HFFc6 (cell line): ENCODE measurements around the gene ARHGEF25. TPM values are rescaled to one million over a fixed set of nuclear protein-coding genes. Genes with fewer than 3 reads are reported as not detected.

ENCODE experiments used
- DNase-seq: peaks from one replicate; pipeline ENCODE4 v3.0.0-alpha.2; 2018
- H3K27ac Mint-ChIP-seq: 2 replicates; pipeline ENCODE4 v1.8.0; 2020; ENCODE audit warnings: mild to moderate bottlenecking, mixed read lengths
- H3K27me3 Mint-ChIP-seq: 2 replicates; pipeline ENCODE4 v1.8.0; 2021; ENCODE audit warnings: mild to moderate bottlenecking, moderate library complexity, mixed read lengths; ENCODE audit not compliant: insufficient read depth
- H3K36me3 Mint-ChIP-seq: 2 replicates; pipeline ENCODE4 v1.8.0; 2021; ENCODE audit warnings: low read depth, mixed read lengths
- H3K4me1 Mint-ChIP-seq: 2 replicates; pipeline ENCODE4 v1.8.0; 2020; ENCODE audit warnings: low read depth, mixed read lengths
- H3K4me3 Mint-ChIP-seq: 2 replicates; pipeline ENCODE4 v1.8.0; 2020; ENCODE audit warnings: mild to moderate bottlenecking, moderate library complexity, mixed read lengths
- H3K9me3 Mint-ChIP-seq: 2 replicates; pipeline ENCODE4 v1.8.0; 2020; ENCODE audit warnings: mild to moderate bottlenecking, mixed read lengths
- total RNA-seq, 6 experiments: library from RNA; stranded (reverse); fragmentation: NEBNext Ultra II Directional; extraction: Animal tissue kit (Norgen Biotek cat#: 25700); gene quantifications; 2 replicates in 1 of 6; 3 replicates in 5 of 6; pipeline ENCODE4 v1.2.3, GENCODE V29; 2021
- TF ChIP-seq, protein P1 (sequence below): fragments of 200-600 bp; sonication (generic); IDR thresholded peaks from 2 replicates; pipeline ENCODE4 v1.5.0; 2021; ENCODE audit warnings: antibody characterized with exemption, mild to moderate bottlenecking

ARHGEF25 gene
- total RNA-seq, 6 experiments from 2014 or later, result 10.2 to 21.9 (median 11.9) TPM

DNA sequence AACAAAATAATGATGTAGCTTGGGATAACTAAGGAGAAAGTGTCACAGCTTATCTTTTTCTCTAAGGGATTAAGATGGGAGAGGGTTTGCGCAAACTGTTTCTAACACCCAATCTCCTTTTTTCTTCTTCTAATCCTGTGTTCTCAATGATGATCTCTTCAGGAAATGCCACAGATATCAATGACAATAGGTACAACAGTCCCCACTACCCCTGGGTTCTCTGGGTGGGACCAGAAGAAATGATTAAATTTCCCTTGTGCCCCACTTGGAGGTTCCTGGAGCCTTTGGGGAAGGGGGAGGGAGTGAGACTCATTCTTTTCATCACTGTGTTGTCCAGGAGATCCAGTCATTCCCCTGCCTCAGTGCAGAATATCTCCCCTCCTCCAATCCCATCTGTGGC lies 28.8 kb upstream of the ARHGEF25 start:
- H3K36me3 Mint-ChIP-seq, result no peaks in the 10 kb centered on the region

DNA sequence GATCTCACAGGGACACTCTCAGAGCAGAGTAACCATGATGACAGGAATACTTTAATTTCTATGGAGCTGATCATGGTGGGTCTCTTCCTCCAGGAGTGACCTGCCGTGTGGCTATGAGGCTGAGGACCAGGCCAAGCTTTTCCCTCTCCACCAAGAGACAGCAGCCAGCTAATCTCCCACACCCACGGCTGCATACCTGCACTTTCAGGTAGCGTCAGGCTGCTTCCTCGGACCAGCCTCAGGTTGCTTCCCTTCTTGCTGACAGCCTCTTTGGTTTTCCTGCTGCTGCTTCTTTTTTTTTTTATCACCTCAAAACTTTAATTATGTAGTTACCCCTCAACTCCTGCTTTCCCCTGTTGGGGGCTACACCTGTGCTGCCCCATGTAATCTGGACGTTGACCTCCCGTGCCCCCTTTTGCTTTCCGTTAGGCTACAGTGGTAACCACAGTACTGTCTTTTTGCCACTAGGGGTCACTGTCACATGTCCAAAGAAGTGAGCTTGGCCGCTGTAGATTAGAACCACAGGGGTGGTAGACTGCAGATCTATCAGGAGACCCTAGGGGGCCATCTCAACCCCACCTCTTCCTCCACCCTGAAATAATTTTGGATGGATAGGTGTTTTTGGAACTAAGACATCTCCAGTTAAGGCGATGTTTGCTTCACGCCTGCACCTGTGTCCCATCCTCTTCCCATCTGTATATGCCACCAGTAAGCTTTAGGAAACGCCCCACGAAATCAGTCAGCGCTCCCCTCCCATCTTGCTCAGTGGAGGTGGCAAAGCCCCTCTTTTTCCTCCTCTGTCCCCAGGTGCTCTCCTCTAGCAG lies 28.0 kb upstream of the ARHGEF25 start:
- Mint-ChIP-seq H3K27me3 (no peaks in the 10 kb centered on the region; the same call in 1 of the 2 replicates), H3K9me3 (no peaks in the 10 kb centered on the region), H3K36me3 (no peaks in the 10 kb centered on the region), H3K27ac (no peak overlapping the region), H3K4me1 (peaks cover 10% of the 10 kb centered on the region), H3K4me3 (no peak overlapping the region)
- TF ChIP-seq, protein P1, sequence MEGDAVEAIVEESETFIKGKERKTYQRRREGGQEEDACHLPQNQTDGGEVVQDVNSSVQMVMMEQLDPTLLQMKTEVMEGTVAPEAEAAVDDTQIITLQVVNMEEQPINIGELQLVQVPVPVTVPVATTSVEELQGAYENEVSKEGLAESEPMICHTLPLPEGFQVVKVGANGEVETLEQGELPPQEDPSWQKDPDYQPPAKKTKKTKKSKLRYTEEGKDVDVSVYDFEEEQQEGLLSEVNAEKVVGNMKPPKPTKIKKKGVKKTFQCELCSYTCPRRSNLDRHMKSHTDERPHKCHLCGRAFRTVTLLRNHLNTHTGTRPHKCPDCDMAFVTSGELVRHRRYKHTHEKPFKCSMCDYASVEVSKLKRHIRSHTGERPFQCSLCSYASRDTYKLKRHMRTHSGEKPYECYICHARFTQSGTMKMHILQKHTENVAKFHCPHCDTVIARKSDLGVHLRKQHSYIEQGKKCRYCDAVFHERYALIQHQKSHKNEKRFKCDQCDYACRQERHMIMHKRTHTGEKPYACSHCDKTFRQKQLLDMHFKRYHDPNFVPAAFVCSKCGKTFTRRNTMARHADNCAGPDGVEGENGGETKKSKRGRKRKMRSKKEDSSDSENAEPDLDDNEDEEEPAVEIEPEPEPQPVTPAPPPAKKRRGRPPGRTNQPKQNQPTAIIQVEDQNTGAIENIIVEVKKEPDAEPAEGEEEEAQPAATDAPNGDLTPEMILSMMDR, result peak; percentile 98
- DNase-seq, result peak; percentile 75

More for the DNA sequence above, 28.8 kb upstream of the ARHGEF25 start:
- H3K9me3 Mint-ChIP-seq, result no peaks in the 10 kb centered on the region
- DNase-seq, result no peak
- H3K27ac Mint-ChIP-seq, result no peak overlapping the region
- H3K27me3 Mint-ChIP-seq, result no peaks in the 10 kb centered on the region; the same call in 1 of the 2 replicates
- TF ChIP-seq, protein P1, result no peak
- peaks cover 10% of the 10 kb centered on the region for H3K4me1 Mint-ChIP-seq
- H3K4me3 Mint-ChIP-seq, result no peak overlapping the region

DNA sequence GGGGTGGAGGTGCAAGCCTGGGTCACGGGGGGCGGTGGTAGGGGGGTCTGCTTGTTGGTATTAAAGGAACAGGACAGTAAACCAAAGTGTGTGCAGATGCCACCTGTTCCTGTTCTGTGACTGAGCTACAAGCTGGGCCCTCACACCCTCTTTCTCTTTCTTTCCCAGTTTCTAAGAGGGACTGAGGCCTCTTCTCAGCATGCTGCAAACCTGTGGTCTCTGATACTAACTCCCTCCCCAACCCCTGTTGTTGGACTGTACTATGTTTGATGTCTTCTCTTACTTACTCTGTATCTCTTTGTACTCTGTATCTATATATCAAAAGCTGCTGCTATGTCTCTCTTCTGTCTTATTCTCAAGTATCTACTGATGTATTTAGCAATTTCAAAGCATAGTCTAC lies 27.2 kb upstream of the ARHGEF25 start:
- Mint-ChIP-seq H3K9me3 (no peaks in the 10 kb centered on the region), H3K27ac (no peak overlapping the region), H3K4me1 (peaks cover 8% of the 10 kb centered on the region), H3K4me3 (no peak overlapping the region), H3K36me3 (no peaks in the 10 kb centered on the region), H3K27me3 (no peaks in the 10 kb centered on the region; the same call in 1 of the 2 replicates)
- DNase-seq, result no peak
- TF ChIP-seq, protein P1, result no peak

DNA sequence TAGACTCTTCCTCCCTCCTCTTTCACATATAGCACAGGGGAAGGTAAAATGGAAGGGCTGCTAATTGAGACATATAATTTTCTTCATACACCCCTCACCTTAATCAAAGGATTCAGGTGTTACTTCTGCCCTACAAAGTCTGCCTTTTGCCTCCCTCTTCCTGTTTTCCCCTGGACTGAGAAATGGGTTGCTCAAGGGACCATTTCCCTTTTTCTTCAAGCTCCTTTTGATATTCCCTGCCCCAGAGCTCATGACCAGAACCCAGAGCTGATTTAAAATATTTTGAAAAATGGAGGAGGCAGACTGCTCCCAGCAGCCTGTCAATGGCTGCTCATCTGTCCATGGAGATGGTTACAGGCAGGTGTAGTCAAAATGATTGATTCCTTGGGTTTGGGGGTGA lies 26.5 kb upstream of the ARHGEF25 start:
- TF ChIP-seq, protein P1, result no peak

DNA sequence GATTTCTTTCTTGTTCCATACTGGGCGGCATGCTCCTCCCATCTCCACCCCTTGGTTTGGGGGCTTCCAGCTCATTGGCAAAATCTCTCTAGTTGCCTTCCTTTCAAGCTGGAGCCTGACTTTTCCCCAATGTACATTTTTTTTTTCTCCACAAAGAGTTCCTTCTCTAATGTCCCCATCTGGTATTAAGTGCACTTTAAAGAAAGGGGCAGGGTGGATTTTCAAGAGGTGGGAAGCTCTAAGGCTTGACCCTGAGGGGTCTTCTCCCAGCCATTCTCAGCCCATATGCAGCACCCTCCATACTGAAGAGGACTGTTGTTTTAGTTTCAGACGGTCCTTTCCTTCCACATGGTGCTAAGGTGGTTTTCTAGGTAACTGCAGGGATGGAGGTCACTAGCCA lies 26.1 kb upstream of the ARHGEF25 start:
- TF ChIP-seq, protein P1, result no peak

More for the DNA sequence above, 26.5 kb upstream of the ARHGEF25 start:
- no peak for DNase-seq
- no peak overlapping the region for H3K27ac Mint-ChIP-seq
- H3K9me3 Mint-ChIP-seq, result no peaks in the 10 kb centered on the region
- H3K36me3 Mint-ChIP-seq, result no peaks in the 10 kb centered on the region
- H3K4me1 Mint-ChIP-seq, result peaks cover 2% of the 10 kb centered on the region
- no peak overlapping the region for H3K4me3 Mint-ChIP-seq
- H3K27me3 Mint-ChIP-seq, result no peaks in the 10 kb centered on the region; the same call in 1 of the 2 replicates

More for the DNA sequence above, 26.1 kb upstream of the ARHGEF25 start:
- no peak overlapping the region for H3K4me3 Mint-ChIP-seq
- DNase-seq, result no peak
- H3K4me1 Mint-ChIP-seq, result peaks cover under 1% of the 10 kb centered on the region
- no peaks in the 10 kb centered on the region; the same call in 1 of the 2 replicates for H3K27me3 Mint-ChIP-seq
- no peaks in the 10 kb centered on the region for H3K36me3 Mint-ChIP-seq
- H3K27ac Mint-ChIP-seq, result no peak overlapping the region
- no peaks in the 10 kb centered on the region for H3K9me3 Mint-ChIP-seq
